NCI-H510A (cell line): Measurements from ENCODE around the gene PDHA1.
A peak's percentile ranks its signal among the peaks of the same experiment; 100 is the strongest.

ENCODE experiments used
- DNase-seq: peaks from one replicate; lab custom pipeline; 2025; lab: John Stamatoyannopoulos, UW

Gene PDHA1

DNA sequence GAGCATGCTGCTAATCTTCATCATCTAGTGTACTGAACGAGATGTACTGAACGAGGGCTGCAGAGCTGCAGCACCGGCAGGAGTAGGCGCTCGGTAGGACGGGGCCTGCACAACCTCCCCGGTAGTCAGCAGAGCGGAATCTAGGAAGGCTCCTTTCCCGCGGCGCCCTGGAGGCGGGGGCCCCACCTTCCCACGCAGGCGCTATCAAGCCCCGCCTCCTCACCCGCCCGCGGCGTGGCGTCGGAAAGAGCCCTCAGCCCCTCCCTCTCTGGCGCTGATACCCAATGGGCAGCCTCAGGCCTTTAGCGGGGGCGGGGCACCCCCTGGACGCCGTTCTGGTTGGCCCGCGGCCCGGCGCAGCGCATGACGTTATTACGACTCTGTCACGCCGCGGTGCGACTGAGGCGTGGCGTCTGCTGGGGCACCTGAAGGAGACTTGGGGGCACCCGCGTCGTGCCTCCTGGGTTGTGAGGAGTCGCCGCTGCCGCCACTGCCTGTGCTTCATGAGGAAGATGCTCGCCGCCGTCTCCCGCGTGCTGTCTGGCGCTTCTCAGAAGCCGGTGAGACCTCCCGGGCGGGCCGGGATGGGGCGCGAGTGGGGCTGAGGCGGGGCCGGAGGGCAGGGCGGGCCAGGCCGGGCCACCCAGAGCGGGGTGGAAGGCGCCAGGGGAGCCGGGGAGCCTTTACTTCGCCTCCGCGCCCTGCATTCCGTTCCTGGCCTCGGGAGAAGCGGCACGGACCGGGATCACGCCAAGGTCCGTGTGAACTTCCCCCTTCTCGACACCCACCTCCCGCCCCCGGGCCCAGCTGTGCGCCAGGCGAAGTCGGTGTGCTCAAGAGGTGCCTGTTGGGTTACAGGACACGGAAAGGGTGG, at the start of gene PDHA1:
TSS of gene PDHA1 (plus strand) at position 393 of the 874 bp plus-strand sequence. CDS start at position 504, 111 bp downstream.
- peak; percentile 95 for DNase-seq

DNA sequence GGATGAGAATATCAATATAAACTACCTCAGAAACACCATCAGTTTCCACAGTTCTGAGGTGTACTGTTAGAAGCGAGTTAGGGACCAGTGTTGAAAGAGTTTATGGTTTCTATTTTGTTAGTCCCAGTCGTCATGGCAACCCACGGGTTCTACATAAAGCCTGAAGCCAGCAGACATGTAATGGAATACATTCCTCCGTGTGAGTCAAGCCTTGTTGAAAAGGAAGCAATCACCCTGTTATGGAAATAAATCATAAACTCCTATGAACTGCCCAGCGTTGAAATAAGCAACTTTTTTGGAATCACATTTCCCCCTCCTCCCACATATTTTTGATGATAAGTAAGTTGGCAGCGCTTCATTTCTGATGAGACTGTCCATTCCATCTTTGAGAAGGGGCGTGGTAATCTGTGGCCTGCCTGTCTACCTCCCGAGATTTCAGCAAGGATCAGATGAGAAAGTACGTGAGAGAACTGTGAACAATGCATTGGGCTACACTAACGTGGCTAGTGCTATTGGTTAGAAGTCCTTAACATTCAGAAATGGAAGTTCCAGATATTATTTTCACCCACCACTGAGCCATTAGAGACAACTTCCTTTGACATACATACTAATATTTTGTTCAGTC, 40.4 kb upstream of the PDHA1 start:
- DNase-seq, result no peak

DNA sequence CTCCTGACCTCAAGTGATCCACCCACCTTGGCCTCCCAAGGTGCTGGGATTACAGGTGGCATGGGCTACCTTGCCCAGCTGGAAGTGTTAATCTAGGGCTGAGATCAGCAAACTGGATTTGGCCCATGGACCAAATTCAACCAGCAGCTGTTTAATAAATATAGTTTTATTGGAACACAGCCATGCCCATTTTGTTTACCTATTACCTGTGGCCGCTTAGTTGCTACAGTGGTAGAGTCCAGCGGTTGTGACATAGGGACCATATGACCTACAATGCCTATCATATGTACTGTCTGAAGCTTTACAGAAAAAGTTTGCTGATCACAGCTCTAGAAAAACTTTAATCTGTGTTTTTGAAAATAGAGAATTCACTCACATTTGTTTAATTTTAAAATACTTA, 17.2 kb upstream of the PDHA1 start:
- DNase-seq, result no peak

DNA sequence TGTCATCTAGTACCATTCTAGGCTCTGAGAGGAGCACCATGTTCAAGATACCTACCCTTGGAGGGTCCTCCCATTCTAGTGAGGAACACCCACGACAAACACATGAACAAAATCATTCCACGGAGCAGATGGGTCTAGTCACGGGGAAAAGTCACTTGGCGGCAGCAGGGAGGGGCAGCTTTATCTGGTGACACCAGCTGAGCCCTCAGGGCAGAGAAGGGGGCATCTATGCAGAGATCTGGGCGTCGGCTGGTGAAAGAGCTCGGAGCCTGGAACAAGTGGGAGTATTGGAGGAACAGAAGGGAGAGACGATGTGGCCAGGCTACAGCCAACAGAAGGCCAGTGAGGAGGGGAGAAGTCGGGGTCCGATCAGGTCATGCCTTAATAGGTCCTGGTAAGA, 11.9 kb upstream of the PDHA1 start:
- DNase-seq, result no peak

DNA sequence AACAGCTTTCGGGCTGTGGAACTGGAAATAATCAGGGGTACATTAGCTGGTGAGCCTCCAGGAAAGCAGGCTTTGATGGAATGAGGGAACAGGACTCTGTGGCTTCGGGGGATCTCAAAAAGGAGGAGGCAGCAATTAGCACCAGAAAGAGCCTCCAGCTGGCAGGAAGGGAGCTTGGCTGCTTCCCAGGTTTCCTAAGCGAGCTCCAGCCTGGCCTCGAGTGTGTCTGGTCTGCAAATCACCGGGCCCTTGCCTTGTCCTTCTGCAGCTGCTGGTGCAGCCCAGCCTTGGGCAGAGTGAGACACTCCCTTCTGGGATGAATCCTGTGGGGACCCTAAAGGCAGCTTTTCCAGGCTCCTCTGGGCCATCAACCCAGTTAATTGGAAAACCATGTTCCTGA, 10.7 kb upstream of the PDHA1 start:
- DNase-seq, result no peak

DNA sequence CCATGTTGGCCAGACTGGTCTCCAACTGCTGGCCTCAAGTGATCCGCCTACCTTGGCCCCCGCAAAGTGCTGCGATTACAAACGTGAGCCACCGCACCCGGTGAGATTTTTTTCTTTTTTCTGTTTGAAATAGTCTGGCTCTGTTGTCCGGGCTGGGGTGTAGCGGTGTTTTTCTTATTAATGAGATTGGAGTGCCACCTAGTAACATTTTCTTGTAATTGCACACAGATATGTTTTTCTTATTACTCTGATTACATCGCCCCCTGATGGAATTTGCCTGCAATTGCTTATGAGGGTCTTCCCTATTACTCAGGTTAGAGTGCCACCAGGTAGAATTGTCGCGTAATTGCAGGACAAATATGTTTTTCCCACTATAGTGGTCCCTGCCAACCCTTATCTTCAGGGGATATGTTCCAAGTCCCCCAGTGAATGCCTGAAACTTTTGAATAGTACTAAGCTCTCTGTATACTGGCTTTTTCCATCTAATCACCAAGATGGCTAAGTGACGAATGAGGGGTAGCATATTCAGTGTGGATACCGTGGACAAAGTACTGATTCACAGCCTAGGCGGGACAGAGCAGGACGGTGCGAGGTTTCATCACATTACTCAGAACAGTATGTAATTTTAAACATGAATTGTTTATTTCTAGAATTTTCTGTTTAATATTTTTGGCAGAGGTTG, 8.6 kb upstream of the PDHA1 start:
- DNase-seq, result no peak

DNA sequence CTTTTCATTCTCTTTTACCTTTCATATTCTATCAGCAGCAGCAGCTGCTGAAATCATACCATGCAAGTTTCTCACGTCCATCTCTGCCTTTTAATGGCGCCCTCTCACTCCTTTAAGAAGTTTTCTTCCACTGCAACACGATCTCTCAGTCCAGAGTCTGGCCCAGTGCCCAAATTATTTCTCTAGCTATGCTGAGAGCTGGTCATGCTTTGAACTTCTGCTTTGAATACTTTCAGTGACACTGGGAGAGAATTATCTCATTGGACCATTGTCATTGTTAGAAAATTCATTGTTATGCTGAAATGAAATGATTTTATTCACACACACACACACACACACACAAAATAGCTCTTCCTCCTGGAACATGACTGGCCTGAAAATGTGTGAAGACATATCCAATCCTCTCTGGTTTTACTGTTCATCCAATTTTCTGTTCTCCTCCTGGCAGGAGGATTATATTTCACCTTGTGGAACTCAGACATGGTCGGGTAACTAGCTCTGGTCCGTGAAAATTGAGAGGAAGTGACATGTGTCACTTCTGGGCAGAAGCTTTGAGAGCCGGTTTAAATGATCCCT, 1.3 kb upstream of the PDHA1 start:
- DNase-seq, result no peak

DNA sequence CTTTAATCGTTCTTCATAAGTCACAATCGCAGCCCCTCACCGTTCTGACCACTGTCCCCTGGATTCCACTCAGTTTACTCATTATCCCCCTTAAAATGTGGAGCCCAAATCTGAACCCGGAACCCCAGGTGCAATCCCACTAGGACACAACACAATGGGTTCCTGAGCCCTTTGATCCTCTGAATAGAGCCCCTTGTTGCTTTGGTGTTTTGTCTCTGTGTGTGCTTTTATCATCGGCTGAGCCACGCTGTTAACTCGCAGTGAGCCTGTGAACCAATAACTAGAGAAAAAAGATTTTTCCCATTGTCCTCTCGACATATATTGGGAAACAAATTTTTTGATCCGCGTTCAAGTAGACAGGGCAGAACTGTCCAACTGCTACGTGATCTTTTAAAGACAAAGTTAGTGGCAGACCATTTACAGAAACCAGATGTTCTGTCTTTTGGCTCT, 617 bp upstream of the PDHA1 start:
- no peak for DNase-seq

DNA sequence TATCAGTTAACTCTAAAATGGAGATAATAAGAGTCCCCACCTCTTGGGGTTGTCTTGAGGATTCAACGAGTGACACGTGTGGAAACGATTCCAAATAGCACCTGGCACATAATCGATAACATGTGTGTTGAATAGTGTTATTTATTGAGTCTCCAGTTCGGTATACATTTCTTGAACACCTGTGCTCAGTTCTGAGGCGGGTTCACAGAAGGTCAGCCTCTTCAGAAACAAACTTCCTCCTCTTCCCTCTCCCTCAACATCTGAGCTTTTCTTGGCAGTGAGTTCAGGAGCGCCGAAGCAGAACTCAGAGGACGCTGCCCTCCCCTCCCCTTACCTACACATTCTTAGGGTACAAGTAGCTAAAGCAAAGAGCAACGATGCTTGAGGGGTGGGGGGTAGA, 934 bp downstream of the PDHA1 start:
- DNase-seq, result no peak

DNA sequence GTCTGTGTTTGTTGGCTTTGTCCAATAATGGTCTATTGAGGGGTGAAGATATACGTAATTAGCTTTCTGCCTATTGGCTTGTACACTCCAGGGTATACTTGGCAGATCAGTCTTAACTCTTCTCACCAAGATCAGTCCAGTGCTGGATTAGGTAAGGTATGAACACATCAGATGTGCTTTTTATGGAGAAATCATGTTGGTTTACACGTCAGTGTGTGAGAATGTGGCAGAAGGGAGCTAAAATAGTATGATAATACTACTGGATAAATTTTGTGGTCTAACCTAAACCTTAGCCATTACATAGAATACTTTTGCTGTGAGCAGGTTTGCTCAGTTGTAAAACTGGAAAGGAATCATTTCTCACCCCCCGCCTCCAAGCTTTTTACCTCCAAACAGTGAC, 4.2 kb downstream of the PDHA1 start:
- no peak for DNase-seq

DNA sequence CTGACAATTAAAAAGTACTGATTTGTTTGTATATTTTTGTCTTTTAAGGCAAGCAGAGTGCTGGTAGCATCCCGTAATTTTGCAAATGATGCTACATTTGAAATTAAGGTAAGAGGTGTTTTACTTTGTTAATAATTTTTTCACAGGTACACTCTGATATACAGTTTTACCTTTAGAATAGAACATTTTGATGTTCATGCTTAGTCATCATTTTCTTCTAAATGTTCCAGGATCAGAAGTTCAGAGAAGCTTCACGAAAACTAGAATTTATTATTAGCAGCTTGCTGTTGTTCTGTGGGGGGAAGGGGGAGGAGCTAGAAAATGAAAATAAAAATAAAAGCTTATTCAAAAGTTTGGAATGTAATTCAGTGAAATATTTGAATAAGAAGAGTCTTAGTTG, 5.5 kb downstream of the PDHA1 start:
- DNase-seq, result no peak

DNA sequence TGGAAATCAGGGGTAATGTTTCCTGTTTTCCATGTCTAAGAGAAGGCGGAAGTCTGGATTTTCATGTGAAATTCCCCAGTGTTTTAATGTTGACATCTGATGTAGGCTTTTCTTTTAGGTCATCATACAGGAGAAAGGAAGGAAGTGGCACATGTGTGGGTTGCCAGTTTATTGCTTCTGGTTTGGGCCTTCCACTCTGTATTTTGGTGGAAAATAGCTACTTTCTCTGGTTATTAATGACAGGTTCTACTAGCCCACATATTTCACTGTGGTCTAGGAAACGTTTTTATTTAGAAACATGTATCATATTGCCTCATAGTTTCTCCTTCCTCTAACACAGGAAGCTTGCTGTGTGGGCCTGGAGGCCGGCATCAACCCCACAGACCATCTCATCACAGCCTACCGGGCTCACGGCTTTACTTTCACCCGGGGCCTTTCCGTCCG, 7.2 kb downstream of the PDHA1 start:
- no peak for DNase-seq

DNA sequence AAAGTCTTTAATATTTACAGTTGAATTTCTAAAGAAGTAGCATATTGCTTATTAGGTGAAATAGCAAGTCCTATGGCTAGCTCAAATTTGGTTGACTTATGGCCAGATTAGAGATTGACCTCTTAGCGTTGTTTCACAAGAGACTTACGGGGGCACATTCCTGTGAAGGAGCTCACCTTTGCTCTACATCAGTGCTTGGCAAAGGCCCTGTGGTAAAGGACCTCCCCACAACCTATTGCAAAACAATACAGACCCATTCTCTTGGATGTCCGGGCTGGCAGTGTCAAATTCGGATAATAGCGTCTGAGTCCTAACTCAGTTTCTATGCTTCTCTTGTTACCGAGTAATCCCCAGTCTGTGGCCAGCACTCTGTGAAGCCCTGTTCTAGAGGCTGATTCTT, 10.9 kb downstream of the PDHA1 start:
- no peak for DNase-seq

DNA sequence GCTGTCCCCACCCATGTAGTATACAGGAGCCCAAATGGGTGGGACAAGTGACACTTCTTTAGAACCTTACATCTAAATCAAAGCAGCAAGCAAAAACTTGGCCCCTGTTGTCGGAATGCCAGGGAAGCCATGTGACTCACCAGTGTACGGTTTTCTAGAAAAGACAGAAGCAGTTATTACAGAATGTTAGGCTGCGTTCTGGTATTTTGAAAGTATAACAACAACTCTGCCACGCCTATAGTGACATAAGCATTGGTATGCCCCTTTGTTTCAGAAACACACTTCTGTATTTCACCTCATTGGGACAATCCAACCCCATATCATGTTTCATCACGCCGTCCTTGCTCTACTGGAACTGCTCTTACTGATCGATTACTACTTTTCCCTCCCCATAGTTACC, 14.8 kb downstream of the PDHA1 start:
- DNase-seq, result no peak

DNA sequence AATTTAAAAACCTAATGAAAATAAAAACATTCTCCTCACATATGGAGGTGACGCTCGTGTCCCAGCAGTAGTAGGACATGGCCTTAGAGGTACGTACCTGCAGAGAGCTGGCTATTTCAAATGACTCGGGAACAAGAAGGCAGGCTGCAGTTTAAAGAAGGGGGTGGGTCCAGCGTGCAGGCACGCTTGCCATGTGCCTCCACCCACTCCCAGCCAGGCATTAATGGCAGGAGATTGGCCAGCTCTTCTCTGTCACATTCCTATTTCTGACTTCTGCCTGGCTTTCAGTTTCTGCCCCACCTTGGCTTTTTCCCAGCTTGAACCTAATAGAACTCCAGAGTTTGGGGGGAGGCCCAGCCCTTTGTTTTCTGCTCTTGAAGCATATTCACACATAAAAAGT, 17.2 kb downstream of the PDHA1 start:
- no peak for DNase-seq

DNA sequence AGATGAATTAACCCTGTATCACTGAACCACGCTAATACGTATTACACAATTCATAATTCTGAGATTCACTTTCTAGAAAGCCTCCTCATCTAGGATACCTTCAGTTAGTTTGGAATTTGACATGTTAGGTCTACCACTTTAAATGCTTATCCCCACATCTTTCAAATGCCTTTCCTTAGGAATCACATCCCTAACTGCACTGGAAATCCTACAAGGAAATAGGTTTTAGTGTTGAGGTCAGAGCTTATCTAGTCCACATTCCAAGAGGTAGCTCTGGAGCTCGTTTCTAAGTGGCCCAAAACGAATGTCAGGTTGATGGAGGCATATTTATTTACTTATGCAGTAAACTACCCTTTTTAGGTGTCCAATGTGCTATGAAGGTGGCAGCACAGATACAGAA, 18.0 kb downstream of the PDHA1 start:
- DNase-seq, result no peak

DNA sequence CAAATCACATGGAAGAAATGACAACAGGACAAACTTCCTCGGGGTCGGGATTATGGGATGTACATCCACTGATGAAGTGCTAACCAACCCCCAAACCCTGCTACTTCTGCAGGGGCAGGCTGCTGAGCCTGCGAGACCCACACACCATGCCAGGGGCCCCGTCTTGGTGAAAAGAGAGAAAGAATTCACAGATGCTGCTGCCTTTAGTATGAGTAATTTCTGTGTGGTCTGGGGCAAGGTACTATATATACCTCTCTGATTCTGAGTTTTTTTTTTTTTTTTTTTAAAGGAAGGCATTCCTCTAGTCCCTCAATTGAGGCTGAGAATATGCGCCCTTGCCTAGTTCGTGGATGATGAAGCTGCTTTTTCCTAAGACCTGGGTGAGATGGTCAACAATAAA, 24.8 kb downstream of the PDHA1 start:
- DNase-seq, result no peak

DNA sequence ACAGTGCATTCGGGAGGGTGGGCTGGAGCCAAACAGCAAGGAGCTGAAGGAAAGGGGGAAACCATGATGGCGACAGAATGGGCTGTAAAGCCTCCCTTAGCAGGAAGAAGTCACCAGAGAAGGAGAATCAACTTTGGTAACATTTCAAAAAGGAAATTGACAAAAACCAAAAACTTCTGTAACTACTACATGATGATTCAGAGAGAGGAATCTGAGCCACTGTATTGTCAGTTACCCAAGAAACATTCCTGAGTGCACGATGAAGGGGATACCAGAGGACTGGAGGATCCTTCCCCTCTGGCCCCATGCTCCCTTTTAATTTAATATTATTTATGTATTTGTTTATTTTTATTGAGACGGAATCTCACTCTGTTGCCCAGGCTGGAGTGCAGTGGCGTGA, 26.3 kb downstream of the PDHA1 start:
- no peak for DNase-seq

DNA sequence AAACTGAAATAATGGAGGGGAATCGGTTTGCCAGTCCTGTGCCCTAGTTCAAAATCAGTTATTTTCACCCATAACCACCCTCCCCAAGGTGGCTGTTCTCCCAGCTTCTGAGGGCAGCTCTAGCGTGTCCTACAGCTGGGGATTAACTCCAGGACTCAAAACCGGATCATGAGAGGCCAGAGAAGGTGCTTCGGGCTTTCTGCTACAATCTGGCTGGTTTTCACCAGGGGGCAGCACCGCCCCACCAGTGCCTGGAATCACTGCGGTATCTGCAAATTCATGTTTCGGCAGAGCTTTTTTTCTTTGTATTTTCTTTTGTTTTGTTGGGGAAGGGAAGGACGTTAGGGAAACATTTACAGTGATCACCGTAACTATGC, 28.4 kb downstream of the PDHA1 start:
- peak; percentile 19 for DNase-seq

DNA sequence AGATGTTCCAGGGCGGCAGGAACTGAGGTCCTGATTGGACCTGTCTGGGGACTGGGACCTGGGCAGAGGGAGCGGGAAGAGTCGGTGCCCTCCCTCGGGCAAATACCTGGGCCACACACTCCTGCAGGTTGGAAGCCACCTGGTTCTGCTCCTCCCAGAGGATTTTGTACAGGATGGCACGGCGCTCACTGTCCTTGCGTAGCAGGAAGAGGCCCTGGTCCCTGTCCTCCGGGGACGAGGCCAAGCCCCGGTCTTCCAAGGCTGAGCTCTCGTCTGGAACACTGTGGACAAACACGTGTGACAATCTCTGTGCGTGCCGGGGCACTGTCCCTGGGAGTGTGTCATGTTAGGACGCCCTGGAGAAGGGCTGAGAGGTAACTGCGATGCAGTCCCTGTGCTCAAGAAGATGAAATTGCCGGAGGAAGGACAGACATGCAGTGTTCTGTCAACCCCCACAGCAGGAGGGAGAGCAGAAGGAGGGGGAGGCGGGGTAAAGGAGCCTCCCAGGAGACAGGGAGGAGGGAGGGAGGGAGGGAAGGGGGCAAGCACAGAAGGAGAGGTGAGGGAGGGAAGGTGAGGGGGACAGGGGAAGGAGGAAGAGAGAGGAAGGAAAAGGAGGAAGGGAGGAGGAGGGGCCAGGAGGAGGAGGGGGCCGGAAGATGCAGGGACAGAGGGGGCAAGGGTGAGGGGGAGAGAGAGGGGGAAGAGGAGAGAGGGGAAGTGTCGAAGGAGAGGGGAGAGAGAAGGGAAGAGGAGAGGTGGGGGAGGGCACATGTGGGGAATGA, 29.0 kb downstream of the PDHA1 start:
- DNase-seq, result no peak

DNA sequence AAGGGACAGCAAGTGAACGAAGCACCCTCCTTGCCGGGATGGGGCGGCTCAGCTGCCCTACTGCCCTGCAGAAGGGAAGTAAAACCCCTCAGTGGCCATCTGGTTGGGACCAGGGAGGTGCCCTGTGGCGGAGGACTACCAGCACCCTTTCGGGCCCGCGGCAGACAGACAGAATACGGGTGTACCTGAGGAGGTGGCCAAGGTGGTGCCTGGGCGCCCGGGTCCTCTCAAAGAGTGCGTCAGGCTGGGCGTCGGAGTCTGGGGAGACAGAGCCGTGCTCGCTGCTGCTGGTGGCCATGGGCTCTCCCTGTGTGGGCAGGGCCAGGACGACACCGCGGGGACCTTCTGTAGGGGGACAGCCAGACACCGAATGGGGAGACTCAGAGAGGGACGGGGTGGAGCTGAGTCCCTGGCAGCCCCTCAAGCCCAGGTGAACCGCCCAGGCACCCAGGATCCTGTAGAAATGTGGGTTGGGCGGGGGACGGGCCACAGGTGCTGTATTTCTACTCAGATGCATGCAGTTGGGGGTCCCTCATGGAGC, 29.7 kb downstream of the PDHA1 start:
- DNase-seq, result no peak

DNA sequence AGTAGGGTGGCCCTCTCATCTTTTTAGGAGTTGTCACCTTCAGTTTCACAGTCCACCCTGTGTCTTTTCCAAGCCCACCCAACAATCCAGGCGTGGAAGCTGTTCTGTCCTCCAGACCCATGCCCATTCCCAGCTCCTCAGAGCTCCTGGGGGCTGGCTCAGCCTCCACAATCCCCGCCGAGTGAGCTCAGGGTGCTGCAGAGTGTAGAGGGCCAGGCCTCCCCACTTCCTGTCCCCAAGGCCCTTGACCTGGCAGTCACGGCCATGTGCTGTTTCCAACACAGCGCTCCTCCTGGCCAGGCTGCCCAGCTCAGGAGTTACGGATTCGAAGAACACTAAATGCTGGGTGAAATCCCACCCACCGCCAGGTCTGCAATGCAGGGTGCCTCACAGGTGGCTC, 31.8 kb downstream of the PDHA1 start:
- no peak for DNase-seq
